Gastrocnemius medialis (tissue), 4 donors: ENCODE data around the gene SHANK1.

Experiments
- CTCF ChIP-seq, 5 experiments: fragments of 450-650 bp in 3 of 5; fragments of 200-600 bp in 2 of 5; sonication (generic) in 2 of 5; IDR thresholded peaks in 4 of 5; conservative IDR thresholded peaks in 1 of 5; 1 replicate in 4 of 5; 2 replicates in 1 of 5; pipeline ENCODE4 v1.5.1; 2016 to 2019; ENCODE audit warnings: antibody characterized with exemption in 5 of 5, mild to moderate bottlenecking in 3 of 5, moderate library complexity in 3 of 5
- POLR2A ChIP-seq, 2 donors: fragments of 450-650 bp; IDR thresholded peaks; one replicate each; pipeline ENCODE4 v1.6.1; 2017; ENCODE audit warnings: antibody characterized with exemption in 2 of 2, mild to moderate bottlenecking in 2 of 2, moderate library complexity in 2 of 2

DNA sequence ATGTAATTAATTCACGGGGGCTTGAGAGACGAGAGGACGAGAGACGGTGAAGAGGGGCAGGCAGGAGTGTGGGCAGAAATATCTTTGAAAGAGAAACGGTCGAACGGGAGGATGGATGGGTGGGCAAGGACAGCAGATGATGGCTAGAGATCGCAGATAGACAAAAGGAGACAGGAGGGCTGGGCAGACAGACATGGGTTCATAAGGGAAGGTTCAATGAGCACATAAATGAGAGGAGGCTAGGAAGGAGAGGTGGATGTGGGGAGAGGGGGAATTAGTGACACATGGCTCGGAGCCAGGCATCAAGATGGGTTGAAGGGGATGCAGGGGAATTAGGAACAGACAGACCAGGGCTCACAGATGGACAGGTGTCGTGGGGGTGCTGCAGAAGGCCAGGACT is 81.0 kb downstream of the SHANK1 start:
- no peak for TF ChIP-seq CTCF (IDR thresholded peaks at IDR 0.05 in 4 of 5, conservative IDR thresholded peaks at IDR 0.05 in 1 of 5)
- TF ChIP-seq POLR2A (IDR thresholded peaks at IDR 0.05), result no peak
